ENCODE results near the gene LTB4R2.
A peak's percentile ranks its signal among the peaks of the same experiment; 100 is the strongest.

LTB4R2 gene

GRCh38 chr14:24317141-24317928 lies 7.4 kb downstream of the LTB4R2 start:
- ChIA-PET POLR2A (interaction anchor here (0.9 kb wide), 1 partner anchor 75 kb away, joined by 4 read pairs; the partner anchor contains the start of gene TINF2), CTCF (interaction anchor here (0.7 to 6.4 kb wide), 7 partner anchors 9 to 114 kb away, joined by 3 to 38 read pairs (median 9); partner anchors contain the start of genes CIDEB and TINF2)
- Histone ChIP-seq H3K36me3 (ENCODE audit: control insufficient read depth in 2 of 2, insufficient read depth in 1 of 2, low read length in 2 of 2) (peaks cover 0 to 8% of the 10 kb centered on the region in 2 experiments; a peak in 1 of 3 replicates), H3K27ac (ENCODE audit: extremely low read depth, low read depth, low read length) (no peak overlapping the region), H3K4me1 (ENCODE audit: control insufficient read depth, insufficient read depth, low read length) (no peaks in the 10 kb centered on the region), H3K9me3 (ENCODE audit: control insufficient read depth, insufficient read depth, low read depth, low read length) (no peaks in the 10 kb centered on the region), H3K4me3 (ENCODE audit: low read depth, low read length) (no peak overlapping the region)
- TF ChIP-seq ZNF341 (tag by site-specific recombination; IDR thresholded peaks at IDR 0.05; ENCODE audit: low read depth) (no peak), ZBTB21 (tag by site-specific recombination; IDR thresholded peaks at IDR 0.05) (peak; percentile 24; the same call in 1 of the 2 replicates), ZNF791 (tag by site-specific recombination; IDR thresholded peaks at IDR 0.05) (no peak), TCF7L2 (IDR thresholded peaks at IDR 0.05; ENCODE audit: borderline replicate concordance, low read depth, low read length) (no peak), BCL6B (tag by site-specific recombination; IDR thresholded peaks at IDR 0.05) (peak; percentile 46; the same call in 1 of the 2 replicates), ZNF398 (tag by site-specific recombination; IDR thresholded peaks at IDR 0.05) (no peak), ZNF366 (tag by site-specific recombination; conservative IDR thresholded peaks at IDR 0.05) (0 out of 2 replicates have a peak, but pooled peaks have one; percentile 33), KLF1 (tag by site-specific recombination; IDR thresholded peaks at IDR 0.05) (peak; percentile 25), ZNF600 (tag by site-specific recombination; IDR thresholded peaks at IDR 0.05) (peak; percentile 60; the same call in 1 of the 2 replicates), ZNF335 (tag by site-specific recombination; conservative IDR thresholded peaks at IDR 0.05) (peak; percentile 46; the same call in 1 of the 2 replicates), KLF17 (tag by site-specific recombination; IDR thresholded peaks at IDR 0.05) (peak; percentile 51; the same call in 1 of the 2 replicates)

- Histone ChIP-seq H3K4me1 (ENCODE audit: control insufficient read depth, insufficient read depth, low read length) (no peaks in the 10 kb centered on the region), H3K27ac (ENCODE audit: extremely low read depth, low read depth, low read length) (no peak overlapping the region), H3K36me3 (ENCODE audit: control insufficient read depth in 2 of 2, insufficient read depth in 1 of 2, low read length in 2 of 2) (no peaks in the 10 kb centered on the region), H3K4me3 (ENCODE audit: low read depth, low read length) (no peak overlapping the region), H3K9me3 (ENCODE audit: control insufficient read depth, insufficient read depth, low read depth, low read length) (no peaks in the 10 kb centered on the region)
- POLR2A ChIA-PET = no interaction called here
- TF ChIP-seq ZBTB6 (tag by site-specific recombination; IDR thresholded peaks at IDR 0.05) (no peak), ZNF549 (tag by site-specific recombination; IDR thresholded peaks at IDR 0.05) (no peak), ZNF202 (tag by site-specific recombination; IDR thresholded peaks at IDR 0.05; ENCODE audit: borderline replicate concordance) (no peak), ZNF792 (tag by site-specific recombination; IDR thresholded peaks at IDR 0.05) (no peak), RBAK (tag by site-specific recombination; IDR thresholded peaks at IDR 0.05) (no peak), PBX3 (CRISPR knock-in tag; IDR thresholded peaks at IDR 0.05) (no peak)
- CTCF ChIA-PET = interaction anchor here (1.4 to 6.4 kb wide), 3 partner anchors 11 to 111 kb away, joined by 3 to 38 read pairs (median 13); partner anchors contain the start of genes CIDEB and LTB4R2
Measured at GRCh38 chr14:24321212-24321975, 11.5 kb downstream of the LTB4R2 start.
